GM21360 (cell line): ENCODE data around the gene SCN5A.

Experiments used
- ATAC-seq: cut with Tn5 transposase; IDR thresholded peaks from one replicate; pipeline ENCODE4 v1.9.1; 2021; ENCODE audit warnings: mild to moderate bottlenecking, moderate library complexity; ENCODE audit not compliant: unreplicated experiment

SCN5A gene

DNA sequence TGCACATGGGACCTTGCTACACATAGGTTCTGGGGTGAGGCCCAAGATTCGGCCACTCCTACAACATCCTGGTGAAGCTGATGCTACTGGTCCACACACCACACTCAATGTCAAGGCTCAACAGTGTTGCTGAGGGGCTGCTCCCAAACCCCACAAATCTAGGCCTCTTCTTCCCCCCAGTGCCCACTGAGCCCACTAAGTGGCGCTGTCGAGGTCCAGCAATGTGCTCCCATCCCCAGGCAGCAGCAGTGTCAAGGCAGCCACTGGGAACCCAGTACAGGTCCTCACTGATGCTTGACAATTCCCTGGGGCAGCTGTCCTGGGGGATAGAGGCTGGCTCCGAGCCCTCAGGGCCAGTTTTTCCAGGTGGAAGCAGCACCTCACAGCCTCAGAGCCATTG lies 21.5 kb downstream of the SCN5A start:
- ATAC-seq: no peak

DNA sequence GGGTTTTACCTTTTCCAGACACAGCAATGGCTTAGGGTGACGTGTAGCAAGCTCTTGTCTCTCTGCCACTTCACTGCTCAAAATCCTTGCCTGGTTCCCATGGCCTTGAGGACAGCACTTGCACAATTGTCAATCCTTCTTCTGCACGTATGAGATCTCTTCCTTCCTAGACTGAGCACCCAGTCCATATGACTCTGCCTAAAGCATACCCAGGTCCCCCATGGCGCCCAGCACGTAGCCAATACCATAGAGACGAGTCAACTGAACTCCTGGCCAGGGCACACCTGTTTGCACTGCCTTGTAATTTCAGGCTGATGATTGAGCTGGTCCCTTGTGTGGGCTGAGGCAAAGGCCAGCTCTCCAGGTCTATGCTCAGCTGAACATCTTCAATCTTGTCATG lies 23.3 kb downstream of the SCN5A start:
- no peak for ATAC-seq

DNA sequence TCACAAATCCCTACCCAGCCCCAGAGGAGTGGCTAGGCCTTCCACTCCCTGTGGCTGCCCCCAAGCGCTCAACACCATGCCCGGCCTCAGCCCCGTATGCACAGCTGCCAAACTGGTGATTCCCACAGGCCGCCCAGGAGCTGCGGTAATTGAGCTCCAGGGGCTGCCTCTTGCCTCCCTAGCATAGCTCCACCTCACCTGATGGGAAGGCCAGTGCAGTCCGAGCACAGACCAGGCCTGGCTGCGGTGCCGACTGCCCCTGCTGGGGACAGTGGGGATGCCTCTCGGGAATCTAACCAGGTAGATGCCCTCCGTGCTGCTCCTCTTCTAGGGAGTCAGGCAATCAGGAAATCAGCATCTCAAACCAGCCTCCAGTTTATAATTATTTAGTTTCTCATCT lies 25.9 kb downstream of the SCN5A start:
- no peak for ATAC-seq

DNA sequence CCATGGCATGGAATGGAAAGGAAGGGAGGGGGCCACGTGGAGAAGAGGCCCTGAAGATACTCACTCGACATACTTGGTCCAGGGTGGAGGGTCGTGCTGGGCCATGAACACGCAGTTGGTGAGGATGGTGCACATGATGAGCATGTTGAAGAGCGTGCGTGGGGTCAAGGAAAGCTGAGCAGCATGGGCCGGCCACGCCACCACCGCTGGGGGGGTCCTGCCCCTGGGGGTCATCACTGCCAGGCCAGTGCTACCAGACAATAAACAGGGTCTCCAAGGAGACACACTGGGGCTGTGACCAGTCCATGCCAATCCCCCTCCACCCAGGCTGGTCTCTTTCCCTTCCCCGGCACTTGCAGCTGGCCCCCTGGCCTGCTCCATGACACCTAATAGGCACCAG lies 27.2 kb downstream of the SCN5A start:
- ATAC-seq: no peak

DNA sequence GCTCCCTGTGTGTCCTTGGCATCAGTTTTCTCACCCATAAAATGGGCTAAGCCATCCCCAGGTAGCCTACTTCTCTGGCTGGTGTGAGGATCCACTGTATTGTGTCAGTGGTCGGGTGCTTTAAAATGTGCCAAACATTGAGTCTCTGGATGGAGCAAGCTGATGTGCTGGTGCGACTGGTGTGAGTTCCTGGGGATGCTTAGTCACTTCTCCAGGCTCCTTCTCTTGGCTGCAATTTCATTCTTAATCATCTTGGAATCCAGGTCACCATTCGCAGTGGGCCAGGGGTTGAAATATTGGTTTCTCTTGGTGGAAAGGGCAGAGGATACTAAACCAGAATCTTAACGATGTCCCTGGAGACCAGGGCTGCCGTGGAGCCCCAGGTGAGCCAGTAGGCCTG lies 29.3 kb downstream of the SCN5A start:
- no peak for ATAC-seq

DNA sequence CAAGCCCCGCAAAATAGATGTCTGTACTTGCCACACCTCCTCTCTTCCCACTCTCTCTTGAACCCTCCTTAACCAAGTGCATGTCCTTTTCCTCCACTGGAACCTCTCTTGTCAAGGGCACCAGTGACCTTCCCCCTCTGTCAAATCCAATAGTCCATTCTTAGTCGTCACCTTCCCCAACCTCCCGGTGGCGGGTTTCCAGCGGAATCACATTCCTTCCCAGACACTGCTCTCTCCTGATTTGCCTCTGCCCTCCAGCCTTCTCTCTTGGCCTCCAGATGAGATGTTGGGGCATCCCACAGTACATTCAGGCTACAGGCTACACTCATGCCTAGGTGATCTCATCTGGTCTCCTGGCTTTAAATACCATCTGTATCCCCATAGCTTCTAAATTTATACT lies 31.1 kb downstream of the SCN5A start:
- no peak for ATAC-seq

DNA sequence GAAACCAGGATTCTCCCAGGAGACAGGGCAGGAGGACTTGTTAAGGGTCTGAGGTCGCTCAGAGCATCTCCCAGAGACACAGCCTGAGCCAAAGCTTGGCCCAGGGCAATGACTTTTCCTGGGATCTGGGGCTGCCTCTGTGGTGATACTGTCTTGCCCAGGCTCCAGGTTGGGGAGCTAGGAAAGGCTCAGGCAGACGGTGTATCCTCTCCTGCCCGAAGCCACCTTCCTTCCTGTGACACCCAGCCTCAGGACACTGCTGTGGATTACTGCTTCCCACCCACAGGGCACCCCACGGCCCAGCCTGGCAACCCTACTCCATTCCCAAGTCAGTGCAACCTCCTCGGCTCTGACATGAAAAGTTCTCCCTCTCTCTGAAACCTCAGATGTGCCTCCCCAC lies 31.9 kb downstream of the SCN5A start:
- no peak for ATAC-seq

DNA sequence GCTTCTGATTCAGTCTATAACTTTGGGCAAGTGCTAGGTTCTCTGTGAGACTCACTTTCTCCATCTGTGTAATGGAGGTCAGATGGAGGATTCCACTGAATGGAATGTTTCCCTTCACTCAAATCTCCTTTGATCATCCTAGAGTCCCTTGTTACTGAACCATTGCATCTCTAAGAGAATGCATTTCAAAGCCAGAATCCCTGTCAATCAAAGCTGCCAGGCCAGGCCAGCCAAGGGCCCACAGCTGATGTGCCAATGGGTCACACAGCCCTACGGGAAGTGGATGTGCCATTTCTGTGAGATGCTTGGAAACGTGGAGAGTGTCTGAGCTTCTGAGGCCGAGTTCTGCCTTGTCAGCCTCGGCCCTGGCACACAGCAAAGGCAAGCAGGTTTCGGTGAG lies 32.4 kb downstream of the SCN5A start:
- ATAC-seq: no peak

DNA sequence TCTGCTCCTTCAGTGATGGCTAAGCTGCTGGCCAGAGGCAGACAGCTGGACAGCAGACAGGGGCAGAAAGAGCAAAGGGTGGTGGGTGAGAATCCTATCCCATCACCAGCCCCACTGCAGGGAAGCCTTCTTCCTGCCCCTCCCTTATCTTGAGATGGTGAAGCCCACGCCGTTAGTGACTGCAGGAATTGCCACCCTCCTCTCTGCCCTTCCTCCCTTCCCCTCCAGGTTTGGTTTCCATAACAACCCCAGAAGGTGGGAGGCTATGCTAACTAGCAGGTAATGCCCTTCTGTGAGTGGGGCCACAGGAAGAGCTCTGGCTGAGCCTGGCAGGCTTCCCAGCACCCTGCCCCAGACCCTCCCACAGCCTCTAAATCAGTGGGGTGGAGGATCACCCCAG lies 32.8 kb downstream of the SCN5A start:
- ATAC-seq: no peak

DNA sequence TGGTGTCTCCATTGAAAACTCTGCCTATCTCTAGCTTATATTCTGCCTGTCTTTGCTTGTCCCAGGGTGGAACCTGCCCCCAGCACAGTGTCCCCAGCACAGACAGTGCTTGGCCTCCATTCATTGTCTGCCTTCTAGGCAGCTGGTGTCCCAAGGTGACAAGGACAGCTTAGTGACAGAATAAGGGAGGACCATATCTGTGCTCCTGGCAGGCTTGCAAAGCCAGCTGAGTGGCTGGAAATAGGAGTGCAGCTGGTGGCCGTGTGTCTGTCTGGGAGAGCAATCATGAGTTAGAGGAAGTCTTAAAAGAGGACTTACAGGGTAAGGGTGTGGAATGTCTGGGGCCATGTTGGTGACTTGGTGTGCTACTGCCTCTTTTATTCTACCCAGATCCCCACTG lies 33.4 kb downstream of the SCN5A start:
- no peak for ATAC-seq

DNA sequence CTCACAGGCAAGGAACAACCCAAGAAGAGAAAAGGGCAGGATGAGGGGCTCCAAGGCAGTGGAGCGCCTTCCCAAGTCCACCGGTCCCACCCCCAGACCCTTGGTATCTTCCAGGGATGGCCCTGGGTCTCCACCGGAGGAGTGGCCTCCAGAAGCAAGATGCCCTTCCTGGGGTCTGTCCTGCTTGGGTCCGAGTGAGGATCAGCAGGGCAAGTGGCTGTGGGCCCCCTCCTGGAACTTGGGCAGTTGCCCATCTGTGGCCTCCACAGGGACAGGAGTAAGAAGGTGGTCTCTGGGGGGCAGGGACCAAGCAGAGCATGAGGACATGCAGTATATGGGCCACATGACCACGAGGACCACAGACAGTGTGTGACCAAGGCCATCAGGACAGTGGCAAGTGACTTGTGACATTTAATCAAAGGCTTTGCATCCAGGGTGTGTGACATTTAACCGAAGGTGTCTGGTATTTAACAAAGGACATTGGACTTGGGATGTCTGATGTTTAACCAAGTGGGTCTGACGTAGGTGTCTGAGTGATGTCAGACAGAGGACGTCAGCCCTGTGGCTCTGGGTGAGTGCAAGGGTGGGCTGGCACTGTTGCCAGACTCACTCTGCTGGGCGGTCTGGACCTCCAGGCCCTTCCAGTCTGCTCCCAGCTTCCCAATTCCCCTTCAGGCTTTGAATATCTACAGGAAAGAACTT lies 34.7 kb downstream of the SCN5A start:
- no peak for ATAC-seq

DNA sequence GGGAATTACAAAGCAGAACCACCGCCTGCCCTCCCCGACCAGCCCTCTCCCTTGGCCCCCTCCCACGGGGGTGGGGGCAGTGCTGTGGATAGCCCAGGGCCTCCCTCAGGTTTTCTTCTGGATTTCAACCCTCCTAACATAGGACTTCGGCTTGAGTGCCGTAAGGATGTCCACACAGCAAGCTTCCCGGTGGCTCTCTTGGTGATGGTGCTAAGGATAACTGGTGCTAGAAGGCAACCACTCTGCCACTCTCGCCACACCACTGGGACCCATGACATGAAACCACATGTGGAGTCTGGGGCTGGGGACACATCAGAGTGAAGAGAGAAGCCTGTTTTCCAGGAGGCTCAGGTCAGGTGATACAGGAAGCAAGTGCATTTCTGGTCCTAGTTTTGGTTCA lies 35.4 kb downstream of the SCN5A start:
- ATAC-seq: no peak

DNA sequence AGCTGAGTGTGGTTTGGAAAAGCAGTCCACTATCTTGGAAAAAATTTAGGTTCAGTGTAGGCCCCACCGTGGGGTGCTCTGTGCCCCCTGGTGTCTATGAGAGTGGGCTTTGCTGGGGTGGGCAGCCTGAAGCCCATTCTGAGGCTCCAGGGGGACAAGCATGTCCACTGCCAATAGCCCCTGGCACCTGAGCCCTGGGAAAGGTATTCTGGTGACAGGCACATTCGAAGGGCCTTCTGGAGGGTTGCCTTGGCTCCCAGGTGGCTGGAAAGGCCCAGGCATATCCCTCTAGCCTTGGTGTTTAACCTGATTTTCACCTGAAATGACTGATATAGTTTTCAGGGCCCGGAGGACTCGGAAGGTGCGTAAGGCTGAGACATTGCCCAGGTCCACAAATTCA lies 36.1 kb downstream of the SCN5A start:
- ATAC-seq: no peak

DNA sequence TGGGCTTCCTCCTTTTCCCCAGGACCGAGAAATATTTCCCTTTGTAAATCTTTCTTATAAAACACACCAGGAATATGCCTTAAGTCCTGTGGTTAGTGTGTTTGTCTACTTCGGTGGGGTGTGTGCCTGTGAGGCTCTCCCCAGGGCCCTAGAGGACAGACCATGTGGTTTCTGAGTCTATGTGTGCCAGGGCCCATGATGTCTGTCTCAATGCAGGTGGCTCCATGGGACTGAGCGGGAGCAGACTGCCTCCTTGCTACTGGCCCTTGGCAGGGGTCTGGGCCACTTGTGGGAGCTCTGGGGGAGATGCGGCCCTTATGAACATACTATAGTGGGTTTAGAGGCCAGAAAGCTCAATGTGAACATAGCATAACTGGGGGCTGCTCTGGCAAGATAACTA lies 37.6 kb downstream of the SCN5A start:
- ATAC-seq: no peak

DNA sequence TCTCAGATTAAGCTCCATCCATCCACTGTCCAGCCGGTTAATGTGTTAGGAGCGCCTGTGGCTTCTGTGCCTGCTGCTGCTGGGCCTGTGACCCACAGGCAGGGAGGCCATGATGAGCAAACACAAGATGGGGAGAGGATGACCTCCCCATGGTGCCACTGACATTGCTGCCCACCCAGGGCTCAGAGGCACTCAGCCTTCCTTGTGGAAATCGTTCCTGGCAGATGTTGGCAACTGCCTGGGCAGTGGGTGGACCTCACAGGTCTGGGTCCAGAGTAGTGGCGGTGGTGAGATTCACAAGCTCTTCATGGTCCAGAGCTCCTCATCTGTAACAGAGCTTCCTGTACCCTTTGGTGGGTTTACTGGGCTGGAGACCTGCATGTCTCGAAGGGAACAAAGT lies 38.6 kb downstream of the SCN5A start:
- ATAC-seq: no peak

DNA sequence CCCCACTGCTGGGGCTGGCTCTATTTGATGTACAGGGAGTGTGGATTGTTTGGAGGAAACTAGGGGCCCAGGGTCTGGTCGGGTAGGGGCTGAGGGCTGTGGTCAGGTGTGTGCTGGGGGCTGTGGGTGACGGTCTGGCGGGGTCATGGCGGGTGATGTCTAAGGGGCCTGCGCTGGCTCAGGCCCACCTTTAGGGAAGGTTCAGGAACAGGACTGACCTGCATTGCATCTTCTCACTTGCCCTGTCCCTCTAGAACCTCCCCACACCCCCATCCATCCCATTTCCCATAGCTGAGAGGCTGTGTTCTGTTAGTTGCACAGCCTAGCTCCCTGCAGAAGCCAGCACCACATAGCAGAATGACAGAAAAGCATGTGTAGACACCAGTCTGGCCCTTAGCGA lies 39.1 kb downstream of the SCN5A start:
- no peak for ATAC-seq

DNA sequence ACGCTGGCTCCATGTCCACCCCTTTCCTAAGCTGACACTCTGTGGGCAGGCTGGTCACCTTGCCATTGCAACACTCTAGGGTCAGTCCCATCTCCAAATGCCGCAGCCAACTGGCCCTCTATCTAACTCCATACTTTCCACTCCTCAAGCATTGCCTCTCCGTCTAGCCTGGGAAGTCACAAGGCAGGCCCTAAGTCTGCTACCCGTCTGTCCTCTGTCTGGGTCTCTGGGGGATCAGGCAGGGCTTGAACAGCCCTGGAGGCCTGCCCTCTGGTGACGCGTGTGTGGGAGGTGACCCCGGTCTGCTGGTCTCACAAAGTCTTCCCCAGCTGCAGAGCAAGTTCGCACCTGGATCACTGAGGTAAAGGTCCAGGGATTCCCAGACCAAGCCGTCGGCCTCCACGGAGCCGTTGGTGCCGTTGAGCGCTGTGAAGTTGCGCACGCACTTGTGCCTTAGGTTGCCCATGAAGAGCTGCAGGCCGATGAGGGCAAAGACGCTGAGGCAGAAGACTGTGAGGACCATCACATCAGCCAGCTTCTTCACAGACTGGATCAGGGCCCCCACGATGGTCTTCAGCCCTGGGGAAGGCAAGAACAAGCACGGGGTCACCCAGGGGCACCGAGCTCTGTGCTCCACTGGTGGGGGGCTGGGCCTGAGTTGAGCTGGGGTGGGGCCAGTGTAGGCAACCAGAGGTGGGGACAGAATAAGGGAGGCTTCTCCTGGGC lies 39.9 kb downstream of the SCN5A start:
- ATAC-seq: no peak

DNA sequence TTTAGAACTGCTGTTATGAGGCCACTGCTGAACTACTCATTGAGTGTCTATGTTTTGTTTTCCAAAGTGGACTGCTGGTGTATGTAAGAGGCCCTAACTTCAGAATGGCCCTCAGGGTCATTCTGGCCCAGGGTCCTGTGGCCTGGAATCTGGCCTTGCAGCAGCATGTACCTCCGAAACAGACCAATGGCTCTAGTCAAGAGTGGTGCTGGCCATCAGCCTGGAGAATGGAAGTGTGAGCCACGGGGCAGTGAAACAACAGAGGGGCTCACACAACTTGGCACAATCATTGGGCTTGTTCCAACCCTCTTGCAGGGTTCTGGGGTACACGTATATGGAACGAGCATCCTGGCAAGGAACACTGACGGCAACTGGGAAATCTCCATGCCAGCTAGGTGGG lies 40.5 kb downstream of the SCN5A start:
- ATAC-seq: no peak

DNA sequence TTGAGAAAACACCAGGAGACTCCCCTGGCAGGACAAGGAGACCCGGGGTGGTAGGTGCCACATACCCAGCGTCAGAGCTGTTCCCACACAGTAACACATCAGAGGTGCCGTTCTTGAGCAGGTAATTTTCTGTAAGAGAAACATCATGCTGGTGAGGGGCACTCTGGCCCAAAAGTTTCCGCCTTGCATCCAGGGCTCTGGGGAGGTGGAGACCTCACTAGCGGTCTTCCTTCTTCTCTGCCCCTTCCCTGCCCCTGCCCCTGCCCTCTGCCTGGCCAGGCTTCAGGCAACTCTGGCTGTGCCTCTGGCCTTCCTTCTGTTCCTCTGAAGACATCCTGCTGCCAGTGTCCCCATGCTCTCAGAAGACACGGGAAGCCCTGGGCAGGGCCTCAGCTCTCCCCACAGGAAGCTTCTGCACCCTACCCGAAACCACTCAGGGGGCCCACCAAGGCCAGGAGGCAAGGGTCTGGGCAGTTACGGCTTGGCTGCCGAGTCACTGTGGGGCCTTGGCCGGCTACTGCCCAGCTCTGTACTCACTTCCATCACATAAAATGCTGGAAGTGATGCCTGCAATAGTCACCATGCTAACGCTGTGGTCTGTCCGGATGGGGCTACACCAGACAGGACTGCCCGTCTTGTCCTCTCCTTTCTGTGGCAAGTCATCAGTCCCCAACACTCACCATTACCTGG lies 41.3 kb downstream of the SCN5A start:
- ATAC-seq: no peak

DNA sequence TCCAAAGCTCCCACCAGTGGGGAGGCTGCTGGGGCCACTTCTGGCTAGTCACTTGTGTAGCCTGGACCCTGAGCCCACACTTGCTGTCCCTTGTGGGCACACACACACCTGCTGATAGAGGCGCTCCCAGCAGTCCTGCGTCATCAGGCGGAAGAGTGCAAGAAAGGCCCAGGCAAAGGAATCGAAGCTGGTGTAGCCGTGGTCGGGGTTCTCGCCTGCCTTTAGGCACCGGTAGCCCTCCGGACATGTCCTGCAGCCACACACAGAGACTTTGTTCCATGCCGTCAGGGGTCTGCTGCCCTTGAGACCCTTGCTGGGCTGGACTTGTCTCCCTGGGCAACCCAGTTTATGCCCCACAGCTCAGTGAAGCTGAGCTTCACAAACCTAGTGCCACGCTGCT lies 42.9 kb downstream of the SCN5A start:
- ATAC-seq: no peak

DNA sequence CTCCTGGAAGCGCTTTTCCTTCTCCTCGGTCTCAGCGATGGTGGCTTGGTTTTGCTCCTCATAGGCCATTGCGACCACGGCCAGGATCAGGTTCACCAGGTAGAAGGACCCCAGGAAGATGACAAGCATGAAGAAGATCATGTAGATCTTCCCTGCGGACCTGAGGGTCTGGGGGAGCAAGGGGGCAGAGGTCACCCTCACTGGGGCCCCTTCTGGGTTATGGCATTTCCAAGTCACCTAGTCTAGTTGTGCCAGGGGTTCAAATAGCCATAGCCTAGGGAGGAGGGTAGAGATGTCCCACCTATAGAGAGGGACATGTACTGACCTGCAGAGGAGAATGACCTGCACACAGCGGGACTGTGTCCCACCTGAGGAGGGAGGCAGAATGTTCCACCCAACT lies 43.5 kb downstream of the SCN5A start:
- no peak for ATAC-seq

DNA sequence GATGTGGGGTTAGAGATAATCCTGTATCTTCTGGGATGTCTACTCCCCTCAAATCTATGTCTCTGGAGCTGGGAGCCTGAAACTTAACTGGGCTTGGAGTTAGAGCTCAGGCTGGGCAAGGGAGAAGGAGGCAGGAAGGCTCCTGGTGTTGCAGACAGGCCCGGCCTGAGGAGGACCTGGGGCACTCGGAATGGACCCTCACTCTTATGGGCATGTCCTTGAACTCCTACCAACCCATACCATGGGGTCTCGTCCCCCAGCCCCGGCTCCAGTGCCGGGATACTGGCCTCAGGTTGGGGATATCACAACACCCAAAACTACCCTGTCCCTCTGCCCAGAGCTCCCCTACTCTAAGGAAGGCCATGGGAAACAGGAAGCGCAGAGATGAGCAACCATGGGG lies 45.2 kb downstream of the SCN5A start:
- no peak for ATAC-seq
